SK-N-SH (cell line): ENCODE data around the gene DNAJB8.

Source experiments
- EP300 ChIP-seq, 2 experiments: IDR thresholded peaks; 2 replicates each; pipeline versions ENCODE4 v1.4.0 to v1.6.1; 2012; ENCODE audit warnings: borderline replicate concordance in 1 of 2, low read depth in 1 of 2, low read length in 1 of 2
- FOSL2 ChIP-seq: IDR thresholded peaks from 2 replicates; pipeline ENCODE4 v1.4.0; 2012; ENCODE audit warnings: low read depth, mild to moderate bottlenecking, moderate library complexity, borderline replicate concordance
- MEF2A ChIP-seq: IDR thresholded peaks from 2 replicates; pipeline ENCODE4 v1.4.0; 2012; ENCODE audit warnings: low read depth, borderline replicate concordance
- RFX5 ChIP-seq: IDR thresholded peaks from 2 replicates; pipeline ENCODE4 v1.6.1; 2012; ENCODE audit warnings: mild to moderate bottlenecking, improper control_type of control experiment, low read length
- RXRA ChIP-seq: IDR thresholded peaks from 2 replicates; pipeline ENCODE4 v1.4.0; 2012; ENCODE audit warnings: low read depth, mild to moderate bottlenecking, borderline replicate concordance
- SIN3A ChIP-seq: IDR thresholded peaks from 2 replicates; pipeline ENCODE4 v1.6.1; 2012; ENCODE audit warnings: low read depth, mild to moderate bottlenecking, low read length, moderate library complexity, borderline replicate concordance
- SMC3 ChIP-seq: IDR thresholded peaks from 2 replicates; pipeline ENCODE4 v1.6.1; 2012; ENCODE audit warnings: low read depth, low read length, improper control_type of control experiment
- TEAD4 ChIP-seq: IDR thresholded peaks from 2 replicates; pipeline ENCODE4 v1.4.0; 2012; ENCODE audit warnings: mild to moderate bottlenecking, borderline replicate concordance; ENCODE audit not compliant: insufficient read depth
- YY1 ChIP-seq: IDR thresholded peaks from 2 replicates; pipeline ENCODE4 v1.4.0; 2012; ENCODE audit warnings: low read depth, mild to moderate bottlenecking
- TF ChIP-seq, protein P1 (sequence below): fragments of 150-350 bp; IDR thresholded peaks from 2 replicates; pipeline ENCODE4 v1.6.1; 2017; ENCODE audit warnings: antibody characterized with exemption, low read length, low read depth, borderline replicate concordance
- TF ChIP-seq, protein P2 (sequence below): fragments of 200-600 bp; sonication (generic); IDR thresholded peaks from 2 replicates; pipeline ENCODE4 v1.6.1; 2017; ENCODE audit warnings: antibody characterized with exemption, mild to moderate bottlenecking, moderate library complexity

DNA sequence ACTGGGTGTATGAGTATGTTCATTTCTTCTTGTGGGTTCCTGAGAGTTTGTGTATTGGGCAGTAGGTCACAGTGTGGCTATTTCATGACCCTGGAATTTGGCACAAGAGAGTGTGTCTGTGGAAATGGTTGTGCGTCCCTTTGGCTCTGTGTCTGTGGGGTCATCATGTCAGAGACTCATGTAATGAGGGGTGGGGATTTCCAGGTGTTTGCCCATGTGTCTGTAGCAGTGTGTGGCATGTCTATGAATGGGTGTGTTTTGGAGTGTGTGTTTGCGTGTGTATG, 27.6 kb upstream of the DNAJB8 start:
- TF ChIP-seq, protein P1, sequence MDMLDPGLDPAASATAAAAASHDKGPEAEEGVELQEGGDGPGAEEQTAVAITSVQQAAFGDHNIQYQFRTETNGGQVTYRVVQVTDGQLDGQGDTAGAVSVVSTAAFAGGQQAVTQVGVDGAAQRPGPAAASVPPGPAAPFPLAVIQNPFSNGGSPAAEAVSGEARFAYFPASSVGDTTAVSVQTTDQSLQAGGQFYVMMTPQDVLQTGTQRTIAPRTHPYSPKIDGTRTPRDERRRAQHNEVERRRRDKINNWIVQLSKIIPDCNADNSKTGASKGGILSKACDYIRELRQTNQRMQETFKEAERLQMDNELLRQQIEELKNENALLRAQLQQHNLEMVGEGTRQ = no peak
- TF ChIP-seq, protein P2, sequence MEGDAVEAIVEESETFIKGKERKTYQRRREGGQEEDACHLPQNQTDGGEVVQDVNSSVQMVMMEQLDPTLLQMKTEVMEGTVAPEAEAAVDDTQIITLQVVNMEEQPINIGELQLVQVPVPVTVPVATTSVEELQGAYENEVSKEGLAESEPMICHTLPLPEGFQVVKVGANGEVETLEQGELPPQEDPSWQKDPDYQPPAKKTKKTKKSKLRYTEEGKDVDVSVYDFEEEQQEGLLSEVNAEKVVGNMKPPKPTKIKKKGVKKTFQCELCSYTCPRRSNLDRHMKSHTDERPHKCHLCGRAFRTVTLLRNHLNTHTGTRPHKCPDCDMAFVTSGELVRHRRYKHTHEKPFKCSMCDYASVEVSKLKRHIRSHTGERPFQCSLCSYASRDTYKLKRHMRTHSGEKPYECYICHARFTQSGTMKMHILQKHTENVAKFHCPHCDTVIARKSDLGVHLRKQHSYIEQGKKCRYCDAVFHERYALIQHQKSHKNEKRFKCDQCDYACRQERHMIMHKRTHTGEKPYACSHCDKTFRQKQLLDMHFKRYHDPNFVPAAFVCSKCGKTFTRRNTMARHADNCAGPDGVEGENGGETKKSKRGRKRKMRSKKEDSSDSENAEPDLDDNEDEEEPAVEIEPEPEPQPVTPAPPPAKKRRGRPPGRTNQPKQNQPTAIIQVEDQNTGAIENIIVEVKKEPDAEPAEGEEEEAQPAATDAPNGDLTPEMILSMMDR = no peak
- TF ChIP-seq SMC3 (no peak), EP300 (IDR thresholded peaks at IDR 0.05; ENCODE audit: borderline replicate concordance in 1 of 2, low read depth in 1 of 2, low read length in 1 of 2) (no peak), YY1 (no peak), RFX5 (no peak), RXRA (no peak), MEF2A (no peak), FOSL2 (no peak), TEAD4 (no peak), SIN3A (no peak)
